ENCODE results near the gene SPTSSB.

DNA sequence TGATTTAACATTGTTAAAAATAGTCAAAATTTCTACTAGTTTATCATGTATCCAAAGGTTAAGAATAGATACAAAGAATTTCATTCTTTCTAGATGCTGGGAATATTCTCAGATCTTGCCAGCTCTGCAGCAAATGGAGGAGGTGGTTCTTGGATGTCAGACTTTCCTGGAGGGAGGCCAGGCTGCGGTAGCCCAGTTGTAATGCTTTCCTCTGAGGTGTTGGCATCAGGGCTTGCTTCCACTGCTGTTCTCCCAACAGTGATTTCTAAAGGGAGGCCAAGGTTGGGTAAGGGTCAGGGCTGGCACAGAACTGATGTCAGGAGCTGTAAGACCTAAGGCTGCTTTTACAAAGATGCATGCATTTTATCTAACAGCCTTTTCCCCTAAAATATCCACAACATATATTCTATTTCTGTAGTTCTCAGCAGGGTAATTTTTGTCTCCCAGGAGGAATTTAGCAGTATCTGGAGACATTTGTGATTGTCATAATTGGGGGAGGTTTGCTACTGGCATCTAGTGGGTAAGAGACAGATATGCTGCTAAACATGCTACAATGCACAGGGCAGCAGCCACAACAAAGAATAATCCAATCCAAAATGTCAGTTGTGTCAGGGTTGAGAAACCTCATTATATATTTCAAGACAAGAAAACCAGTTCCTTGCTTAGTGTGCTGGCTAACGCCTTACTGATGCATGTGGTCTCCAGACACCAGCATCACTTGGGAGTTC is 42.0 kb upstream of the SPTSSB start:
- TF ChIP-seq, protein P1, sequence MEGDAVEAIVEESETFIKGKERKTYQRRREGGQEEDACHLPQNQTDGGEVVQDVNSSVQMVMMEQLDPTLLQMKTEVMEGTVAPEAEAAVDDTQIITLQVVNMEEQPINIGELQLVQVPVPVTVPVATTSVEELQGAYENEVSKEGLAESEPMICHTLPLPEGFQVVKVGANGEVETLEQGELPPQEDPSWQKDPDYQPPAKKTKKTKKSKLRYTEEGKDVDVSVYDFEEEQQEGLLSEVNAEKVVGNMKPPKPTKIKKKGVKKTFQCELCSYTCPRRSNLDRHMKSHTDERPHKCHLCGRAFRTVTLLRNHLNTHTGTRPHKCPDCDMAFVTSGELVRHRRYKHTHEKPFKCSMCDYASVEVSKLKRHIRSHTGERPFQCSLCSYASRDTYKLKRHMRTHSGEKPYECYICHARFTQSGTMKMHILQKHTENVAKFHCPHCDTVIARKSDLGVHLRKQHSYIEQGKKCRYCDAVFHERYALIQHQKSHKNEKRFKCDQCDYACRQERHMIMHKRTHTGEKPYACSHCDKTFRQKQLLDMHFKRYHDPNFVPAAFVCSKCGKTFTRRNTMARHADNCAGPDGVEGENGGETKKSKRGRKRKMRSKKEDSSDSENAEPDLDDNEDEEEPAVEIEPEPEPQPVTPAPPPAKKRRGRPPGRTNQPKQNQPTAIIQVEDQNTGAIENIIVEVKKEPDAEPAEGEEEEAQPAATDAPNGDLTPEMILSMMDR (IDR thresholded peaks at IDR 0.05 in 2 of 3, conservative IDR thresholded peaks at IDR 0.05 in 1 of 3; ENCODE audit: borderline replicate concordance in 1 of 3, insufficient read depth in 1 of 3, low read depth in 2 of 3, low read length in 2 of 3), result 0 out of 6 replicates have a peak, but pooled peaks of 1 of the 3 experiments have one; percentile 24
- TF ChIP-seq POLR2A (IDR thresholded peaks at IDR 0.05; ENCODE audit: borderline replicate concordance, extremely low read depth, insufficient read depth, insufficient read length) (no peak), SRF (IDR thresholded peaks at IDR 0.05; ENCODE audit: low read depth) (no peak)
- TF ChIP-seq, protein P2, sequence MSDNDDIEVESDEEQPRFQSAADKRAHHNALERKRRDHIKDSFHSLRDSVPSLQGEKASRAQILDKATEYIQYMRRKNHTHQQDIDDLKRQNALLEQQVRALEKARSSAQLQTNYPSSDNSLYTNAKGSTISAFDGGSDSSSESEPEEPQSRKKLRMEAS (IDR thresholded peaks at IDR 0.05), result no peak
